Muscle layer of colon (tissue), 2 donors: ENCODE measurements around the gene IFI44L.

Source experiments
- H3K27ac ChIP-seq: one replicate; pipeline ENCODE4 v1.7.0; 2013; ENCODE audit warnings: low read depth, mild to moderate bottlenecking, low read length, moderate library complexity
- H3K27me3 ChIP-seq, 2 donors: one replicate each; pipeline ENCODE4 v1.7.0; 2013; ENCODE audit warnings: low read length in 2 of 2, mild to moderate bottlenecking in 2 of 2; ENCODE audit not compliant: insufficient read depth in 2 of 2, control insufficient read depth in 1 of 2
- H3K36me3 ChIP-seq: one replicate; pipeline ENCODE4 v1.7.0; 2013; ENCODE audit warnings: mild to moderate bottlenecking, low read length; ENCODE audit not compliant: insufficient read depth
- H3K4me1 ChIP-seq: one replicate; pipeline ENCODE4 v1.7.0; 2013; ENCODE audit warnings: mild to moderate bottlenecking, low read length; ENCODE audit not compliant: insufficient read depth
- H3K4me3 ChIP-seq, 2 donors: one replicate each; pipeline ENCODE4 v1.7.0; 2013; ENCODE audit warnings: low read length in 2 of 2, low read depth in 1 of 2, mild to moderate bottlenecking in 1 of 2, moderate library complexity in 1 of 2
- H3K9ac ChIP-seq: one replicate; pipeline ENCODE4 v1.7.0; 2013; ENCODE audit warnings: low read length
- H3K9me3 ChIP-seq: one replicate; pipeline ENCODE4 v1.7.0; 2013; ENCODE audit warnings: mild to moderate bottlenecking, low read length
- donor health status: abdominal sarcoma.
- donor health status: Adenocarcinoma of cecum.

Gene IFI44L

GRCh38 chr1:78688697-78689096 lies 68.4 kb downstream of the IFI44L start:
- no peak overlapping the region for H3K9ac ChIP-seq
- H3K27me3 ChIP-seq, result no peaks in the 10 kb centered on the region
- no peaks in the 10 kb centered on the region for H3K36me3 ChIP-seq
- H3K27ac ChIP-seq, result no peak overlapping the region
- no peaks in the 10 kb centered on the region for H3K9me3 ChIP-seq
- H3K4me3 ChIP-seq, result no peak overlapping the region
- H3K4me1 ChIP-seq, result no peaks in the 10 kb centered on the region

DNA sequence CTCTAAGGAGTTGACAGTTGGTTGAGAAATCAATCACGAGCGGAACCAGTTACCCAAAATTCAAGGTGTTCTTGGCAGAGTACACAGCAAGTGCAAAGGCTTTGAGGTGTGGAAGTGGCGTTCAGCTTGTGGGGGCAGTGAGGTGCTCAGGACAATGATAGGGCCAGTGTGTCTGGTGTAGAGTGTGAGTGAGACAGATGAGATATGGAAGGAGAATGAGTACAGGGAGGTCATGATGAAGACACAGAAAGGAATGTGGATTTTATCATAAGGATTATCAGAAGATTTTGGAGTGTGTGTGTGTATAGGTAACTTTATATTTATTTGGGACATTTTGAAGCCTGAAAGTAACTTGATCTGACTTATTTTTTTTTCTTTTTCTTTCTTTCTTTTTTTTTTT lies 70.3 kb downstream of the IFI44L start:
- no peaks in the 10 kb centered on the region for H3K36me3 ChIP-seq
- no peak overlapping the region for H3K27ac ChIP-seq
- no peaks in the 10 kb centered on the region for H3K9me3 ChIP-seq
- no peak overlapping the region for H3K4me3 ChIP-seq
- H3K4me1 ChIP-seq, result no peaks in the 10 kb centered on the region
- no peak overlapping the region for H3K9ac ChIP-seq
- H3K27me3 ChIP-seq, result no peaks in the 10 kb centered on the region

DNA sequence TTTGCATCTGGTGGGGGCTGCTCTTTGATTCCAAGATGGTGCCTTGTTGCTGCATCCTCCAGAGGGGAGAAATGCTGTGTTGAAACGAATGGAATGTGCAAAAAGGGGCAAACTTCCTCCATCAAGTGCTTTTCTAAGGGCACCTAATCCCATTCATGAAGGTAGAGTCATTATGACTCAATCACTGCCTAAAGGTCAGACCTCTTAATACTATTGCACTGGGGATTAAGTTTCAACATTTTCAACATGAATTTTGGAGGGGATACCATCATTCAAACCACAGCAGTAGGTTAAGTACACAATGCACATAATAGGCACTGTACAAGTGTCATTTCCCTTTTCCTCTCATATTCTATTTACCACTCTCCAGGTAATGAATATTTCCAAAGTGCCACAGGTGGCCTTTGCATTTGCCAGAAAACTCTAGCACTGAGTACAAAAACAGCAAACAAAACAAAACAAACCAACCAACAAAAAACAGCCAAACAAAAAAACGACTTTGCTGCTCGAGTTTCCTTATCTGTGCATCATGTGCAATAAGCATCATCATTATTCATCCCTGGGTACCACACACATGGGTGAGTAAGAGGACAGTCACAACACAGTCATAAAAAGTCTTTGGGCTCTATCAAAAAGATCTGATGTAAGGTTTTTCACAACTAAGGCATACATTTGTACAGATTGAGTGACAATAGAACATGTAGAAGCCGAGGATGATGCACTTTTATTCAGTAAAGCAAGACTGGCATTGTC lies 71.9 kb downstream of the IFI44L start:
- Histone ChIP-seq H3K9me3 (no peaks in the 10 kb centered on the region), H3K27ac (no peak overlapping the region), H3K4me1 (no peaks in the 10 kb centered on the region), H3K9ac (no peak overlapping the region), H3K36me3 (no peaks in the 10 kb centered on the region), H3K27me3 (no peaks in the 10 kb centered on the region), H3K4me3 (no peak overlapping the region)
